Skin epidermis (tissue), 12 donors: Measurements from ENCODE around the gene BRDT.

ENCODE experiments used
- H3K27ac ChIP-seq, 21 experiments: fragments of 200-600 bp; sonication (generic) in 11 of 21; one replicate each; pipeline ENCODE4 v1.5.0; 2020; ENCODE audit warnings: mild to moderate bottlenecking in 3 of 21, inconsistent platforms in 2 of 21, moderate library complexity in 2 of 21
- H3K4me3 ChIP-seq, 7 experiments: fragments of 200-600 bp; sonication (generic) in 2 of 7; one replicate each; pipeline ENCODE4 v1.5.0; 2020; ENCODE audit warnings: inconsistent platforms in 2 of 7, mild to moderate bottlenecking in 2 of 7, moderate library complexity in 1 of 7

Gene BRDT

GRCh38 chr1:92051948-92052347 lies 102.7 kb downstream of the BRDT start:
- Histone ChIP-seq H3K4me3 (no peak overlapping the region), H3K27ac (no peak overlapping the region)
